Endothelial cell of umbilical vein (primary cell): ENCODE results near the gene DIP2C. TPM values are rescaled to one million over a fixed set of nuclear protein-coding genes. Genes with fewer than 3 reads are reported as not detected.

Experiments used
- BruUV-seq: library from RNA; stranded (reverse); fragments of 400-500 nt; replicated peaks from 2 replicates; lab custom pipeline; 2021; lab: Mats Ljungman, UMichigan
- CTCF ChIA-PET: fragments of 300-600, 350-600 bp; sonication (Branson Sonifier 250); formaldehyde crosslinking; loops from one replicate; lab custom pipeline; 2021; ENCODE audit warnings: antibody characterized with exemption, inconsistent platforms; lab: Charles Lee
- POLR2A ChIA-PET: fragments of 300-600, 350-600 bp; sonication (Branson Sonifier 250); formaldehyde crosslinking; loops from one replicate; lab custom pipeline; 2021; ENCODE audit warnings: antibody characterized with exemption, inconsistent platforms; lab: Charles Lee
- DNase-seq: peaks from one replicate; pipeline ENCODE4 v3.0.0-alpha.2; 2011; ENCODE audit warnings: low read depth, low spot score
- FAIRE-seq: peaks from 2 replicates; lab custom pipeline; 2011; peaks lifted over from hg19 to GRCh38; lab: Jason Lieb, UNC
- H2AFZ ChIP-seq: 2 replicates; pipeline ENCODE4 v1.6.0; 2012; ENCODE audit warnings: low read depth, low read length, control low read depth, inconsistent platforms
- H3K27ac ChIP-seq: 2 replicates; pipeline ENCODE4 v1.5.1; 2011; ENCODE audit warnings: low read depth, mild to moderate bottlenecking, control low read depth, low read length, moderate library complexity; ENCODE audit not compliant: insufficient read depth
- H3K27me3 ChIP-seq, 2 experiments: 2 replicates each; pipeline versions ENCODE4 v1.6.0 to v1.6.1; 2011; ENCODE audit warnings: low read length in 2 of 2, mixed read lengths in 1 of 2; ENCODE audit not compliant: control insufficient read depth in 2 of 2, insufficient read depth in 2 of 2
- H3K36me3 ChIP-seq, 2 experiments: 2 replicates in 1 of 2; 3 replicates in 1 of 2; pipeline ENCODE4 v1.5.1; 2011; ENCODE audit warnings: low read length in 2 of 2, mild to moderate bottlenecking in 1 of 2, moderate library complexity in 1 of 2; ENCODE audit not compliant: control insufficient read depth in 2 of 2, insufficient read depth in 2 of 2; ENCODE audit errors: extremely low read depth in 1 of 2
- H3K4me1 ChIP-seq: 3 replicates; pipeline ENCODE4 v1.5.1; 2011; ENCODE audit warnings: mild to moderate bottlenecking, low read length; ENCODE audit not compliant: control insufficient read depth, insufficient read depth; ENCODE audit errors: extremely low read depth
- H3K4me2 ChIP-seq: 2 replicates; pipeline ENCODE4 v1.6.1; 2011; ENCODE audit warnings: low read length, control low read depth, mixed read lengths; ENCODE audit not compliant: insufficient read depth
- H3K4me3 ChIP-seq, 3 experiments: fragments of 200-600 bp in 1 of 3; sonication (generic), shearing (Covaris generic) in 1 of 3; replicated peaks in 1 of 3; 2 replicates each; pipeline ENCODE4 v1.5.1; 2011 to 2016; ENCODE audit warnings: control low read depth in 3 of 3, low read length in 3 of 3, mild to moderate bottlenecking in 2 of 3, inconsistent platforms in 1 of 3, low read depth in 1 of 3, moderate library complexity in 1 of 3; ENCODE audit not compliant: insufficient read depth in 1 of 3
- H3K79me2 ChIP-seq: 2 replicates; pipeline ENCODE4 v1.6.0; 2012; ENCODE audit warnings: low read length, inconsistent platforms; ENCODE audit not compliant: control insufficient read depth, insufficient read depth
- H3K9ac ChIP-seq: replicated peaks from 2 replicates; pipeline ENCODE3; 2011; ENCODE audit warnings: low read length, control low read depth; ENCODE audit not compliant: insufficient read depth; ENCODE audit errors: extremely low read depth
- H3K9me1 ChIP-seq: replicated peaks from 3 replicates; pipeline ENCODE4 v1.6.0; 2011; ENCODE audit warnings: mild to moderate bottlenecking, low read length; ENCODE audit not compliant: control insufficient read depth, insufficient read depth; ENCODE audit errors: extremely low read depth
- H3K9me3 ChIP-seq: replicated peaks from 2 replicates; pipeline ENCODE4 v1.5.1; 2012; ENCODE audit warnings: low read length, inconsistent platforms; ENCODE audit not compliant: control insufficient read depth, insufficient read depth
- H4K20me1 ChIP-seq: replicated peaks from 2 replicates; pipeline ENCODE3; 2011; ENCODE audit warnings: mild to moderate bottlenecking, low read length; ENCODE audit not compliant: control insufficient read depth, insufficient read depth; ENCODE audit errors: extremely low read depth
- CTCF ChIP-seq, 2 donors: IDR thresholded peaks; 1 replicate in 1 of 2; 2 replicates in 1 of 2; pipeline ENCODE4 v1.5.1; 2011; ENCODE audit warnings: low read length in 2 of 2, mild to moderate bottlenecking in 2 of 2, moderate library complexity in 2 of 2, control low read depth in 1 of 2, inconsistent platforms in 1 of 2, low read depth in 1 of 2; ENCODE audit not compliant: insufficient read depth in 1 of 2; ENCODE audit errors: extremely low read depth in 1 of 2
- EZH2 ChIP-seq: IDR thresholded peaks from 2 replicates; pipeline ENCODE4 v1.6.1; 2012; ENCODE audit warnings: borderline replicate concordance, low read depth, mild to moderate bottlenecking, moderate library complexity, low read length, inconsistent platforms; ENCODE audit not compliant: severe bottlenecking
- FOS ChIP-seq: IDR thresholded peaks from 2 replicates; pipeline ENCODE4 v1.6.1; 2011; ENCODE audit warnings: mild to moderate bottlenecking, low read length, moderate library complexity, borderline replicate concordance; ENCODE audit not compliant: insufficient read depth
- GATA2 ChIP-seq: IDR thresholded peaks from 2 replicates; pipeline ENCODE4 v1.7.0; 2011; ENCODE audit warnings: low read depth, mild to moderate bottlenecking, moderate library complexity, mixed read lengths, low read length; ENCODE audit not compliant: insufficient read length, insufficient read depth
- JUN ChIP-seq: IDR thresholded peaks from 2 replicates; pipeline ENCODE4 v1.6.1; 2011; ENCODE audit warnings: borderline replicate concordance, low read depth; ENCODE audit not compliant: insufficient read length, insufficient read depth
- MAX ChIP-seq: IDR thresholded peaks from 2 replicates; pipeline ENCODE4 v1.6.1; 2011; ENCODE audit not compliant: insufficient read depth, insufficient read length
- MYC ChIP-seq: IDR thresholded peaks from one replicate; pipeline ENCODE4 v1.6.1; 2011; ENCODE audit warnings: mild to moderate bottlenecking, low read depth, low read length
- POLR2A ChIP-seq: IDR thresholded peaks from 2 replicates; pipeline ENCODE4 v1.6.1; 2012; ENCODE audit warnings: low read depth, mild to moderate bottlenecking, control low read depth, low read length
- POLR2AphosphoS5 ChIP-seq: IDR thresholded peaks from 2 replicates; pipeline ENCODE4 v1.6.1; 2012; ENCODE audit warnings: low read depth, mild to moderate bottlenecking, control low read depth, low read length, moderate library complexity; ENCODE audit not compliant: insufficient read depth
- dilution Hi-C: fragments of 300-500 bp; cut with MboI; formaldehyde crosslinking; loops from one replicate; pipeline ENCODE4 v1.15.0; 2019; ENCODE audit warnings: low sequenced_read_pairs; ENCODE audit not compliant: extremely low pct_ligation_motif_present
- intact Hi-C: fragments of 100-400 bp; cut with micrococcal nuclease; formaldehyde crosslinking; loops from one replicate; pipeline ENCODE4 v1.10.0; 2022
- polyA plus RNA-seq, 4 experiments: library from polyadenylated mRNA; depleted of rRNA in 3 of 4; stranded (reverse) in 3 of 4; unstranded in 1 of 4; fragments of >200 nt; gene quantifications; 2 replicates each; pipeline versions ENCODE4 v1.2.1 to v1.2.3, GENCODE V29; 2011 to 2012; ENCODE audit warnings: missing spikeins in 1 of 4
- total RNA-seq: library from RNA; stranded (reverse); gene quantifications from 2 replicates; pipeline ENCODE4 v1.2.3, GENCODE V29; 2021

The DIP2C gene
- total and polyA plus RNA-seq, 2 donors (not counting 3 experiments of a cell fraction or from before 2014, with no cell fraction given), result 3.6 to 10.7 TPM

GRCh38 chr10:550665-551372 is 138.6 kb downstream of the DIP2C start:
- H3K27me3 ChIP-seq, result no peaks in the 10 kb centered on the region
- no peaks in the 10 kb centered on the region for H3K79me2 ChIP-seq
- intact Hi-C loops, result no loop called here
- no peaks in the 10 kb centered on the region for H3K36me3 ChIP-seq
- no peaks in the 10 kb centered on the region for H3K9me3 ChIP-seq
- H2AFZ ChIP-seq, result no peak overlapping the region
- H3K9me1 ChIP-seq, result no peaks in the 10 kb centered on the region
- H3K27ac ChIP-seq, result no peak overlapping the region
- no TSS peak for BruUV-seq
- H4K20me1 ChIP-seq, result peaks cover 2% of the 10 kb centered on the region
- no peak for DNase-seq
- TF ChIP-seq EZH2, result no peak
- TF ChIP-seq MYC, result no peak
- no peak for TF ChIP-seq GATA2
- no peak for TF ChIP-seq FOS
- TF ChIP-seq JUN, result no peak
- TF ChIP-seq CTCF (IDR thresholded peaks at IDR 0.05; ENCODE audit: extremely low read depth in 1 of 2, insufficient read depth in 1 of 2, low read depth in 1 of 2, low read length in 2 of 2), result no peak
- TF ChIP-seq POLR2AphosphoS5, result no peak
- no peak for TF ChIP-seq MAX
- no peak for TF ChIP-seq POLR2A
- H3K9ac ChIP-seq, result no peak overlapping the region
- CTCF ChIA-PET, result no interaction called here
- dilution Hi-C loops, result no loop called here
- H3K4me2 ChIP-seq, result no peak overlapping the region
- no peak for FAIRE-seq
- no peak overlapping the region for H3K4me3 ChIP-seq
- POLR2A ChIA-PET, result no interaction called here
- H3K4me1 ChIP-seq, result peaks cover 17% of the 10 kb centered on the region
